MCF 10A (cell line): ENCODE measurements around the gene PLA2G1B. TPM values are rescaled to one million over a fixed set of nuclear protein-coding genes. Genes with fewer than 3 reads are reported as not detected.

ENCODE experiments used
- BruUV-seq: library from RNA; stranded (reverse); fragments of 400-500 nt; replicated peaks from 2 replicates; lab custom pipeline; 2021; lab: Mats Ljungman, UMichigan
- CTCF ChIA-PET: fragments of 300-600 bp; sonication (Branson Sonifier 250); formaldehyde crosslinking; extraction: SDS; loops from one replicate; lab custom pipeline; 2021; ENCODE audit warnings: antibody characterized with exemption, inconsistent platforms; lab: Yijun Ruan, JAX
- POLR2A ChIA-PET: fragments of 300-600, 350-650 bp; sonication (Branson Sonifier 250); formaldehyde crosslinking; extraction: SDS; loops from one replicate; lab custom pipeline; 2020; ENCODE audit warnings: antibody characterized with exemption, inconsistent platforms; lab: Yijun Ruan, JAX
- DNase-seq: peaks from one replicate; pipeline ENCODE4 v3.0.0-alpha.2; 2018; ENCODE audit not compliant: unreplicated experiment
- H3K27ac Mint-ChIP-seq: one replicate; pipeline ENCODE4 v1.8.0; 2022; ENCODE audit warnings: mild to moderate bottlenecking, low read depth, mixed read lengths; ENCODE audit not compliant: unreplicated experiment
- H3K27me3 Mint-ChIP-seq: one replicate; pipeline ENCODE4 v1.8.0; 2022; ENCODE audit warnings: mixed read lengths; ENCODE audit not compliant: insufficient read depth, unreplicated experiment
- H3K36me3 Mint-ChIP-seq: one replicate; pipeline ENCODE4 v1.8.0; 2022; ENCODE audit warnings: mild to moderate bottlenecking, moderate library complexity, mixed read lengths; ENCODE audit not compliant: insufficient read depth, unreplicated experiment
- H3K4me1 Mint-ChIP-seq: one replicate; pipeline ENCODE4 v1.8.0; 2022; ENCODE audit warnings: mixed read lengths; ENCODE audit not compliant: insufficient read depth, unreplicated experiment
- H3K4me3 Mint-ChIP-seq: one replicate; pipeline ENCODE4 v1.8.0; 2022; ENCODE audit warnings: mild to moderate bottlenecking, moderate library complexity, mixed read lengths; ENCODE audit not compliant: unreplicated experiment
- H3K9me3 Mint-ChIP-seq: one replicate; pipeline ENCODE4 v1.8.0; 2022; ENCODE audit warnings: mixed read lengths; ENCODE audit not compliant: unreplicated experiment
- CTCF ChIP-seq: fragments of 200-600 bp; IDR thresholded peaks from one replicate; pipeline ENCODE4 v1.8.0; 2022; ENCODE audit warnings: antibody characterized with exemption, mild to moderate bottlenecking; ENCODE audit not compliant: unreplicated experiment
- intact Hi-C: fragments of 100-400 bp; cut with micrococcal nuclease; formaldehyde crosslinking; loops from 2 replicates; pipeline ENCODE4 v1.14.1; 2022
- total RNA-seq: library from RNA; stranded (reverse); gene quantifications from 2 replicates; pipeline ENCODE4 v1.2.3, GENCODE V29; 2022

PLA2G1B gene
- total RNA-seq, 1 experiment from 2014 or later: not detected

DNA sequence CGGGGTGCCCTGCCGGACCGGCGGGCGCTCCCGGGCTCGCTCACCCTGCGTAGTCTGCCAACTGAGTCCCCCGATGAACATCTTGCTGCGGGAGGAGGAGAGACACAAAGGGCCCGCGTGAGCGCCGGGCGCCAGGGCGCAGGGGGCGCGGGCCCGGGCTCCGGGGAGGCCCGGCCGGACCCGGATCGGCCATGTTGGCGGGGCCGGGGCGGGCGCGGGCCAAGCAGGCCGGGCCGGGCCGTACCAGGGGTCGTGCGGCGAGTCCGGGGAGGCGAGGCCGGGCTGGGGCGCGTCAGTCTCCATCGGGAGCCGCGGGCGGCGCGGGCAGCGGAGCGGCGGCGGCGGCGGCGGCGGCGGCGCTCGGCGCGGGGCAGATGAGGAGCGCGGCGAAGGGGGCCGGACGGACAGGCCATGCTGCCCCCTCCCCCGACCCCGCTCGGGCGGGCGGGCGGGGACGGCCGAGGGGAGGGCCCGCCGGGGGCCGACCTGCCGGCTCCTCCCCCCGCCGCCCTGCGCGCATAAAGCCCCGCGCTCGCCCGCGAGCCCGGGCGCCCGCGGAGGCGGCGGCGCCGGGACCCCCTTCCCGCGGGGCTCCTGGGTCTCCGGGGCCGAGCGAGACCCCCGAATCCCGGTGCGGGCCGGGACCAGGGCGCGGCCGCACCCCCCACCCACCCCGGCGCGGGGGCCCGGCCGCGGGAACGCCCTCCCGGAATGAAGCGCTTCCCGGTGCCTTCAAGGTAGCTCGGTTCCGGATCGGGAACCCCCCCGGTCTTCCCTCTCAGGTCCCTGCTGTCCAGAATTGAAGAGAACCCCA lies 41.4 kb upstream of the PLA2G1B start, which contains the start of gene MSI1:
Gene MSI1 (minus strand): TSS at position 376 of the 814 bp plus-strand sequence. CDS start 73 bp downstream, at position 303.
- intact Hi-C loops: no loop called here
- Mint-ChIP-seq H3K36me3 (no peaks in the 10 kb centered on the region), H3K27me3 (peaks cover 64% of the 10 kb centered on the region), H3K4me1 (peaks cover 7% of the 10 kb centered on the region), H3K4me3 (peak within 1 kb of the TSS; percentile 54), H3K9me3 (no peaks in the 10 kb centered on the region), H3K27ac (no peak within 1 kb of the TSS)
- TF ChIP-seq CTCF: no peak
- ChIA-PET POLR2A (no interaction called here), CTCF (no interaction called here)
- BruUV-seq: no TSS peak
- DNase-seq: no peak

DNA sequence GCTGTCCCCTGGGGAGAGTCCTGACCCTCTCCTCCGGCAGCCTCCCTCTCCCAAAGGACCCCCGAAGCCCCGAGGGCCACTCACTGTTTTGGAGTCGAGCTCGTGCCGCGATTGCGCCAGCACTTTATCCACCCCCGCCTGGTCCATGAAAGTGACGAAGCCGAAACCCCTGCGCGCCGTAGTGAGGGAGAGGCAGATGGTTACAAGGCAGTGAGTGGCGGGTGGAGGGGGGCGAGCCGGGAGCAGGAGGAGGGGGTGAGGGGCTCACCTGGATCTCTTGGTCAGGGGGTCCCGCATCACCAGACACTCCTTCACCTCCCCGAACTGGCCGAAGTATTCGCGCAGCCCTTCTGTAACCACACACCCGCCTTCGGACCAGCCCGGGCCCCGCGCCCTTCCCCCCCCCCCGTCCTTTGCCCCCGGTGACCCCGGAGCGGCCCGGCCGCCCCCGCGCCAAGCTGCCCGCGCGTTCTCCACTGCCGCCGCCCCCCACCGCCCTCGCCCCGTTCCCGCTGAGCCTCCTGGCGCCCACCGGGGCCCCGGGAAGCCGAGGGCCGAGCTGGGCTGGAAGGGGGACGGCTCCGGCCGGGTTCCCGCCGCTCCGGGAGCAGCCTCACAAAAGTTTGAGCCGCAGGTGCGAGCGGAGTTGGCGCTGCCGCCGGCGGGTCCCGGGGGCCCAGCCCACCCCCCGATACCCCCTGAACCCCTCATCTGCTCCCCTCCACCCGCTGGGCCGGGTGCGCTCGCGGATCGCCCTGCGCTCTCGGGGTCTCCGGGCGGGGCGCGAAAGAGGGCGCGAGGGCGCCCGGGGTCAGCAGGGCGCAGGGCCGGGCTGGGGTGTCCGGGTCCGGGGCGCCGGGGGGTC lies 40.6 kb upstream of the PLA2G1B start:
- Mint-ChIP-seq H3K4me3 (no peak overlapping the region), H3K4me1 (peaks cover 7% of the 10 kb centered on the region), H3K36me3 (no peaks in the 10 kb centered on the region), H3K9me3 (no peaks in the 10 kb centered on the region), H3K27ac (no peak overlapping the region), H3K27me3 (peaks cover 61% of the 10 kb centered on the region)
- intact Hi-C loops: no loop called here
- TF ChIP-seq CTCF: no peak
- ChIA-PET POLR2A (no interaction called here), CTCF (interaction anchor here (0.6 to 4.2 kb wide), 3 partner anchors 12 to 733 kb away, joined by 3 to 33 read pairs (median 3); no protein-coding TSS in a partner anchor)
- DNase-seq: no peak
- BruUV-seq: no TSS peak

- intact Hi-C loops: no loop called here
- ChIA-PET CTCF (interaction anchor here (0.6 to 4.2 kb wide), 5 partner anchors 9 to 99 kb away, joined by 3 to 33 read pairs (median 4); no protein-coding TSS in a partner anchor), POLR2A (interaction anchor here (0.6 kb wide), 1 partner anchor 71 kb away, joined by 3 read pairs; no protein-coding TSS in a partner anchor)
- H3K4me3 Mint-ChIP-seq: peak overlapping the region; percentile 19
- no peaks in the 10 kb centered on the region for H3K9me3 Mint-ChIP-seq
- H3K4me1 Mint-ChIP-seq: peaks cover 7% of the 10 kb centered on the region
- no peak overlapping the region for H3K27ac Mint-ChIP-seq
- H3K27me3 Mint-ChIP-seq: peaks cover 54% of the 10 kb centered on the region
- no peaks in the 10 kb centered on the region for H3K36me3 Mint-ChIP-seq
- TF ChIP-seq CTCF: peak; percentile 17
- DNase-seq: no peak
- BruUV-seq: no TSS peak
Measured at GRCh38 chr12:120367233-120367923, 39.8 kb upstream of the PLA2G1B start.
